HG03378 (cell line): ENCODE results near the gene JMY.
"Not testable (repeated sequence)": the region's sequence is repeated elsewhere in the genome, so short reads cannot be mapped to it uniquely, and the experiment has no call there.

ENCODE experiments used
- ATAC-seq: cut with Tn5 transposase; IDR thresholded peaks from one replicate; pipeline ENCODE4 v1.9.1; 2021; ENCODE audit warnings: mild to moderate bottlenecking, moderate library complexity; ENCODE audit not compliant: unreplicated experiment

Gene JMY

DNA sequence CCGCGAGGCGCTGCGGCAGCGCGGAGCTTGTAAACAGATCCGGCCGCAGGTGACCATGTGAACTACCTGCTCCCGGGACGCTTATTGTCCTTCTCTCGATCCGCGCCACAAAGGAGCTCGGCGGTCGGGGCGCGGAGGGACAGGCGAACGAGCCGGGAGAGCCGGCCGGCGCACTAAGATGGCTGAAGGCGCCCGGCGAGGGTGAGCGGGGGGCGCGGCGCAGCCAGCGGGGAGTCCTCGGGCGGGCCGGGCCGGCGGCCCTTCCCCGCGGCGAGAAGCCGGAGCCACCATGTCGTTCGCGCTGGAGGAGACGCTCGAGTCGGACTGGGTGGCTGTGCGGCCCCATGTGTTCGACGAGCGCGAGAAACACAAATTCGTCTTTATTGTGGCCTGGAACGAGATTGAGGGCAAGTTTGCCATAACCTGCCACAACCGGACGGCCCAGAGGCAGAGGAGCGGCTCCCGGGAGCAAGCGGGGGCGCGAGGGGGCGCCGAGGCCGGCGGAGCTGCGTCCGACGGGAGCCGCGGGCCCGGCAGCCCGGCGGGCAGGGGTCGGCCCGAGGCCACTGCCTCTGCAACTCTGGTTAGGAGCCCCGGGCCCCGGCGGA lies 535 bp downstream of the JMY start:
- peak; percentile 5 for ATAC-seq

DNA sequence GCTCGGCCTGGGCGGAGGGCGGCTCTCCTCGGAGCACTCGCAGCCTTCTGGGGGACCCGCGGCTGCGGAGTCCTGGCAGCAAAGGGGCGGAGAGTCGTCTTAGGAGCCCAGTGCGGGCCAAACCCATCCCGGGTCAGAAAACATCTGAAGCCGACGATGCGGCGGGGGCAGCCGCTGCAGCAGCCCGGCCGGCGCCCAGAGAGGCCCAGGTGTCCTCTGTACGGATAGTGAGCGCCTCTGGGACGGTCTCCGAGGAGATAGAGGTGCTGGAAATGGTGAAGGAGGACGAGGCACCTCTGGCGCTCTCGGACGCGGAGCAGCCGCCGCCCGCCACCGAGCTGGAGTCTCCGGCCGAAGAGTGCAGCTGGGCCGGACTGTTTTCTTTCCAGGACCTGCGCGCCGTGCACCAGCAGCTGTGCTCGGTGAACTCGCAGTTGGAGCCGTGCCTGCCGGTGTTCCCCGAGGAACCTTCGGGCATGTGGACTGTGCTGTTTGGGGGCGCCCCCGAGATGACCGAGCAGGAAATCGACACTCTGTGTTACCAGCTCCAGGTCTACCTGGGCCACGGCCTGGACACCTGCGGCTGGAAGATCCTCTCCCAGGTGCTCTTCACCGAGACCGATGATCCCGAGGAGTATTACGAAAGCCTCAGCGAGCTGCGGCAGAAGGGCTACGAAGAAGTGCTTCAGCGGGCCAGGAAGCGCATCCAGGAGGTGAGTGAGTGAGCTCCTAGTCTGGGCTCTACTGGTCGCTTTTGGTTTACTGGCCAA lies 1.2 kb downstream of the JMY start:
- no peak for ATAC-seq

GRCh38 chr5:79237740-79238560 lies 2.0 kb downstream of the JMY start:
- no peak for ATAC-seq

DNA sequence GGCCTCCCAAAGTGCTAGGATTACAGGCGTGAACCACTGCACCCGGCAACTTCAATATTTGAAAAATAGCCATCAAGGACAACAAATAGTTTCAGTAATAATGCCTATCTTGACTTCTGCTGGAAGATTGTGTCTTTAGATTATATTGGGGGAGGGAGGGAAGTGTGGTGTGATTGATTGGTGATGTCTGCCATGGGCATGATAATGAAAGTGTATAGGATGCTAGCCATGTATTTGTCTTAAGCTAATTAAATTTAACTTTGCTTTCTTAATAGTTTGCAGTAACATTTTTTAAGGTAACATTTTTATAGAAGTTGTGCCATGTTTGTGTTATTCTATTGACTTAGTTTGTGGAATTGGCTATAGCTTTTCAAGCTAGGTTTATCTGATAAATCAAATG lies 4.6 kb downstream of the JMY start:
- no peak for ATAC-seq

GRCh38 chr5:79241535-79241979 lies 5.6 kb downstream of the JMY start:
- no peak for ATAC-seq

DNA sequence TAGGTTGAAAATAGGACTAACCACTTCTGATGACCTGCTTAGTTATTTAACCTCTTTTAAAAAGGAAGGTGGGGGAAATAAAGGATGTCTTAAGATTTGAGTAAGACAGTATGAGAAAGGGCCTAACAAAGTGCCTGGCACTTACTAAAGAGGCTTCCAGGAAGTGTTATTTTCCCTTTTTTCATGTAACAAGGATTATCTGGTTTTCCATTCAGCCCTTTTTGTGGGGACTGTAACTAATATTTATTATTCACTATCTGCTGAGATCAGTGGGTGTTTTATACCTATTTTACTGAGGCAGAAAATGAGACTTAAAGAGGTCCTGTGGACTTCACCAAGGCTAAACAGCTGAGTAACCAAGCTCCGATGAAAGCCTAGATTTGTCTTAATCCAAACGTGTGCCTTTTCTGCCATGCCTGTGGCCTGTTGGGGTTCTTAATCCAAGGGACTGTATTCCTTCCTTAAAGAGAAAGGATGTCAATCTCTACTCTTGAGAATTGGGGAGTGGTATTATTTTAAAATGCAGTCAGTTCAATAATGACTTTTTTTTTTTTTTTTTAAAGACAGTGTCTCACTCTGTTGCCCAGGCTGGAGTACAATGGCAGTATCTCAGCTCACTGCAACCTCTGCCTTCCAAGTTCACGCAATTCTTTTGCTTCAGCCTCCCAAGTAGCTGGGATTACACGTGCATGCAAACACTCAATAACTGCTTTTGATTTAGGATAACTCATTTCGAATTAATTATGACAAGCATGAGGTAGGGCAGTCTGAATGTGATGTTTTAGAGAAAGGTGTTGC lies 6.5 kb downstream of the JMY start:
- no peak for ATAC-seq

- no peak for ATAC-seq
Measured at GRCh38 chr5:79243224-79243623, 7.3 kb downstream of the JMY start.

- ATAC-seq = not testable (repeated sequence)
Measured at GRCh38 chr5:79254067-79254466, 18.1 kb downstream of the JMY start.

DNA sequence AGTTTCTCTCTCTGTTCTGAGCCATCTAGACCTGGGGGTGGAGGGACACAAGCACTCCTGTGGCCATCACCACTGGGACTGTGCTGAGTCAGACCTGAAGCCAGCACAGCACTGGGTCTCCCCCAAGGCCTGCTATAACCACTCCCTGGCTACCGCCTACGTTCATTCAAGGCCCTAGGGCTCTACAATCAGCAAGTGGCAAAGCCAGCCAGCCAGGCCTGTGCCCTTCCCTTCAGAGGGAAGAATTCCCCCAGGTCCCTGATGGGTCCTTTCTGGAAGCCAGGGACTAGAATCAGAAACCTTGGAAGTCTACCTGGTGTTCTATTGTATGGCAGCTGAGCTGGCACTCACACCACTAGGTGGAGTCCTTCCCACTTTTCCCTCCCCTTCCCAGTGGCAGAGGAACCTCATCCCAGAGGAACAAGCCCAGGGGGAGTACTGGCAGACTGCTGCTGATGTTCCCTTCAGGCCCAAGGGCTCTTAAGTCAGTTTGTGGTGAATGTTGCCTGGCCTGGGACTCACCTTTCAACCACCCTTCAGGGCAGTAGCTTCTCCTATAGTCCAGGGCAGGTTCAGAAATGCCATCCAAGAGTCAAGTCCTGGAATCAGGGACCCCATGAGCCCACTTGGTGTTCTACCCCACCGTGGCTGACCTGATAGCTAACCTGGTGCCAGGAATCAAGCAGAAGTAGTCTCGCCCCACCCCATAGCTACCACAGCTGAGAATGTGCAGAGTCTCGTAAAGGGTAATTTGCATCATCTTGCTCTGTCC lies 20.0 kb downstream of the JMY start:
- no peak for ATAC-seq

DNA sequence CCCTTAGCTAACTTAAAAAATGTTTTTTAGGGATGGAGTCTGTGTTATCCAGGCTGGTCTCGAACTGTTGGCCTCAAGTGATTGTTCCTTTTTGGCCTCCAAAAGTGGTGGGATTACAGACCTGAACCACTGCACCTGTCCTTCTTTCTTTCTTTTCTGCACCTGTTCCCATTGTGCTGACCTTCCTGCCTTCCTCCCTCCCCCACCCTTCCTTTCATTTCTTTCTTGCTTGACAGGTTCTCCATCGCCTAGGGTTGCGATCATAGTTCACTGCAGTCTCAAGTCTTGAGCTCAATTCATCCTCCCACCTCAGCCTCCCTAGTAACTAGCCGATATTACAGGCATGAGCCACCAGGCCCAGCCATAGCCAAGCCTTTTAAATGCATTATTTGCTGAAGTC lies 20.6 kb downstream of the JMY start:
- no peak for ATAC-seq

- no peak for ATAC-seq
Measured at GRCh38 chr5:79257314-79257713, 21.4 kb downstream of the JMY start.

GRCh38 chr5:79258801-79259200 lies 22.9 kb downstream of the JMY start:
- no peak for ATAC-seq

- ATAC-seq = no peak
Measured at GRCh38 chr5:79259383-79259782, 23.5 kb downstream of the JMY start.

GRCh38 chr5:79259810-79260209 lies 23.9 kb downstream of the JMY start:
- no peak for ATAC-seq

- ATAC-seq = no peak
Measured at GRCh38 chr5:79261897-79262296, 26.0 kb downstream of the JMY start.

DNA sequence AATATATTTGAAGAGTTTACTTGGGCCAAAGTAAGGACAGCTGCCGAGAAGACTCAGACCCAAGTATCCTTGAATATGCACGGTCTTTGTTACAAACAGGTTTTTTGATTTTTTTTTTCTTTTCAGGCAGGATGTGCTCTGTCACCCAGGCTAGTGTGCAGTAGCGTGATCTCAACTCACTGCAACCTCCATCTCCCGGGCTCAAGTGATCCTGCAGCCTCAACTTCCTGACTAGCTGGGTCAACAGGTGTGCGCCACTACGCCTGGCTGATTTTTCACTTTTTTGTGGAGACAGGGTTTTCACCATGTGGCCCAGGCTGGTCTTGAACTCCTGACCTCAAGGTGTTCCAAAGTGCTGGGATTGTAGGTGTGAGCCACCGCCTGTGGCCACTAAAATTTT lies 27.4 kb downstream of the JMY start:
- ATAC-seq = no peak

GRCh38 chr5:79267180-79267579 lies 31.2 kb downstream of the JMY start:
- ATAC-seq = no peak

- ATAC-seq = no peak
Measured at GRCh38 chr5:79269733-79270166, 33.8 kb downstream of the JMY start.

- ATAC-seq = no peak
Measured at GRCh38 chr5:79273341-79273740, 37.4 kb downstream of the JMY start.

DNA sequence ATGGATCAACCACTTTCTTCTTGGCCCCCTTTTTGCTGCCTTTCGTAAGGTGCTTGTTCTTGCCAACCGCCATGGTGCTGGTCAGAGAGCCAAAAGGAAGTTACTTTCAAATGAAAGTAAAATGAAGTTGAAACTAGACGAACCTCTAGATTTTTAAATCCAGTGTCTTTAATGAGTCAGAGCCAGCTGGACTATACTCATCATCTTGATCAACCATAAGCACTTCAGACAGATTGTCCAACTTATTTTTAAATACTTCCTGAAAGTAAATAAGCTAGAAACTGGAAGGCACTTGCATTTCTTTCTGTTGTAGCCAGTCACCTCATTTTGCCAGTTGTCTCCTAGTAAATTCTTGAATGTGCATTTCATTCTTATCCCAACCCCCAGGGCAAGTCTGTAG lies 48.9 kb downstream of the JMY start:
- ATAC-seq = no peak
